HUES64 (cell line): ENCODE data around the gene PLA2G3.

Experiments used
- H3K27ac ChIP-seq: 2 replicates; pipeline ENCODE4 v1.7.0; 2013; ENCODE audit warnings: low read depth, low read length, inconsistent platforms
- H3K27me3 ChIP-seq: 2 replicates; pipeline ENCODE4 v1.6.1; 2013; ENCODE audit warnings: mild to moderate bottlenecking, low read length; ENCODE audit not compliant: insufficient read depth
- H3K36me3 ChIP-seq: 2 replicates; pipeline ENCODE4 v1.6.1; 2013; ENCODE audit warnings: mild to moderate bottlenecking, low read length; ENCODE audit not compliant: insufficient read depth
- H3K4me1 ChIP-seq: 2 replicates; pipeline ENCODE4 v1.6.1; 2013; ENCODE audit warnings: mild to moderate bottlenecking, low read length, moderate library complexity; ENCODE audit not compliant: insufficient read depth
- H3K4me3 ChIP-seq: 2 replicates; pipeline ENCODE4 v1.5.1; 2013; ENCODE audit warnings: mild to moderate bottlenecking, low read length, moderate library complexity
- H3K9ac ChIP-seq: 2 replicates; pipeline ENCODE4 v1.6.1; 2013; ENCODE audit warnings: mild to moderate bottlenecking, low read depth, low read length
- H3K9me3 ChIP-seq: 2 replicates; pipeline ENCODE4 v1.6.1; 2013; ENCODE audit warnings: low read depth, low read length; ENCODE audit not compliant: insufficient read depth
- WGBS: fragments of 150-250, 120-280 bp; methylation state at CpG from one replicate; pipeline ENCODE4 v1.1.7; 2013; ENCODE audit warnings: missing lambda C conversion rate; 5-methylcytosine and 5-hydroxymethylcytosine counted together

Gene PLA2G3

GRCh38 chr22:31106731-31107177 lies 33.6 kb downstream of the PLA2G3 start:
- WGBS: 34% methylated on average over 14 of the region's 14 CpGs
- Histone ChIP-seq H3K27me3 (peaks cover 23% of the 10 kb centered on the region), H3K36me3 (no peaks in the 10 kb centered on the region), H3K4me1 (peaks cover 3% of the 10 kb centered on the region; the same call in 1 of the 2 replicates), H3K4me3 (peak overlapping the region; percentile 65), H3K9ac (peak overlapping the region; percentile 42), H3K9me3 (no peaks in the 10 kb centered on the region), H3K27ac (no peak overlapping the region)

GRCh38 chr22:31106001-31106571 lies 34.2 kb downstream of the PLA2G3 start:
- no peaks in the 10 kb centered on the region for H3K9me3 ChIP-seq
- peaks cover 3% of the 10 kb centered on the region; the same call in 1 of the 2 replicates for H3K4me1 ChIP-seq
- H3K4me3 ChIP-seq: no peak overlapping the region; the same call in 1 of the 2 replicates
- H3K9ac ChIP-seq: no peak overlapping the region
- peaks cover 23% of the 10 kb centered on the region for H3K27me3 ChIP-seq
- H3K27ac ChIP-seq: no peak overlapping the region
- no peaks in the 10 kb centered on the region for H3K36me3 ChIP-seq
- WGBS: 83% methylated on average over 3 of the region's 4 CpGs

GRCh38 chr22:31105282-31105929 lies 34.9 kb downstream of the PLA2G3 start:
- Histone ChIP-seq H3K4me1 (peaks cover 3% of the 10 kb centered on the region; the same call in 1 of the 2 replicates), H3K9me3 (no peaks in the 10 kb centered on the region), H3K4me3 (peak overlapping the region; percentile 26; the same call in 1 of the 2 replicates), H3K9ac (no peak overlapping the region), H3K27me3 (peaks cover 23% of the 10 kb centered on the region), H3K36me3 (no peaks in the 10 kb centered on the region), H3K27ac (no peak overlapping the region)
- 70% methylated on average over 11 of the region's 11 CpGs for WGBS

- Histone ChIP-seq H3K4me3 (peak overlapping the region; percentile 26; the same call in 1 of the 2 replicates), H3K4me1 (peaks cover 3% of the 10 kb centered on the region; the same call in 1 of the 2 replicates), H3K9ac (no peak overlapping the region), H3K27ac (no peak overlapping the region), H3K36me3 (no peaks in the 10 kb centered on the region), H3K9me3 (no peaks in the 10 kb centered on the region), H3K27me3 (peaks cover 23% of the 10 kb centered on the region)
- 14% methylated on average over 35 of the region's 35 CpGs for WGBS
Observed at GRCh38 chr22:31104869-31105268, 35.4 kb downstream of the PLA2G3 start.

GRCh38 chr22:31103899-31104694 lies 36.2 kb downstream of the PLA2G3 start:
- Histone ChIP-seq H3K36me3 (no peaks in the 10 kb centered on the region), H3K9ac (no peak overlapping the region)
- WGBS: 88% methylated on average over 33 of the region's 33 CpGs

GRCh38 chr22:31103111-31103510 lies 37.2 kb downstream of the PLA2G3 start:
- Histone ChIP-seq H3K27me3 (peaks cover 23% of the 10 kb centered on the region), H3K9ac (no peak overlapping the region), H3K9me3 (no peaks in the 10 kb centered on the region), H3K4me1 (peaks cover 3% of the 10 kb centered on the region; the same call in 1 of the 2 replicates), H3K36me3 (no peaks in the 10 kb centered on the region), H3K27ac (no peak overlapping the region), H3K4me3 (no peak overlapping the region)
- WGBS: 84% methylated on average over 2 of the region's 2 CpGs

More at GRCh38 chr22:31103899-31104694, 36.2 kb downstream of the PLA2G3 start:
- Histone ChIP-seq H3K4me3 (no peak overlapping the region), H3K27me3 (peaks cover 23% of the 10 kb centered on the region), H3K27ac (no peak overlapping the region), H3K9me3 (no peaks in the 10 kb centered on the region), H3K4me1 (peaks cover 3% of the 10 kb centered on the region; the same call in 1 of the 2 replicates)

GRCh38 chr22:31102441-31103081 lies 37.7 kb downstream of the PLA2G3 start:
- Histone ChIP-seq H3K9me3 (no peaks in the 10 kb centered on the region), H3K9ac (no peak overlapping the region), H3K27me3 (peaks cover 23% of the 10 kb centered on the region), H3K4me1 (peaks cover 3% of the 10 kb centered on the region; the same call in 1 of the 2 replicates), H3K4me3 (no peak overlapping the region), H3K27ac (no peak overlapping the region), H3K36me3 (no peaks in the 10 kb centered on the region)
- WGBS: 81% methylated on average over 8 of the region's 8 CpGs

GRCh38 chr22:31100762-31101525 lies 39.4 kb downstream of the PLA2G3 start:
- no peak overlapping the region for H3K27ac ChIP-seq
- no peaks in the 10 kb centered on the region for H3K9me3 ChIP-seq
- H3K4me1 ChIP-seq: peaks cover 3% of the 10 kb centered on the region; the same call in 1 of the 2 replicates
- peaks cover 10% of the 10 kb centered on the region for H3K27me3 ChIP-seq
- 95% methylated on average over 16 of the region's 18 CpGs for WGBS
- no peak overlapping the region for H3K9ac ChIP-seq
- H3K36me3 ChIP-seq: no peaks in the 10 kb centered on the region
- no peak overlapping the region for H3K4me3 ChIP-seq

GRCh38 chr22:31099841-31100761 lies 40.2 kb downstream of the PLA2G3 start:
- Histone ChIP-seq H3K27me3 (peaks cover 1% of the 10 kb centered on the region), H3K4me1 (peaks cover under 1% of the 10 kb centered on the region; the same call in 1 of the 2 replicates), H3K9ac (no peak overlapping the region), H3K4me3 (no peak overlapping the region), H3K9me3 (no peaks in the 10 kb centered on the region), H3K27ac (no peak overlapping the region), H3K36me3 (no peaks in the 10 kb centered on the region)
- 94% methylated on average over 33 of the region's 34 CpGs for WGBS
